GM15510 (cell line): ENCODE data around the gene KIF19.

Experiments
- POLR2A ChIP-seq: IDR thresholded peaks from 3 replicates; pipeline ENCODE4 v1.6.1; 2011; ENCODE audit warnings: borderline replicate concordance; ENCODE audit not compliant: insufficient read length; ENCODE audit errors: extremely low read depth

KIF19 gene

GRCh38 chr17:74343526-74344284 lies 17.7 kb downstream of the KIF19 start:
- no peak for TF ChIP-seq POLR2A

- no peak for TF ChIP-seq POLR2A
Observed at GRCh38 chr17:74344658-74345057, 18.6 kb downstream of the KIF19 start.

- TF ChIP-seq POLR2A, result no peak
Observed at GRCh38 chr17:74345433-74346241, 19.6 kb downstream of the KIF19 start.

- TF ChIP-seq POLR2A, result no peak
Observed at GRCh38 chr17:74347646-74348045, 21.6 kb downstream of the KIF19 start.

GRCh38 chr17:74349120-74349519 lies 23.1 kb downstream of the KIF19 start:
- no peak for TF ChIP-seq POLR2A

- no peak for TF ChIP-seq POLR2A
Observed at GRCh38 chr17:74350486-74350885, 24.5 kb downstream of the KIF19 start.

GRCh38 chr17:74351552-74352210 lies 25.7 kb downstream of the KIF19 start:
- no peak for TF ChIP-seq POLR2A

- no peak for TF ChIP-seq POLR2A
Observed at GRCh38 chr17:74353446-74354060, 27.5 kb downstream of the KIF19 start.

- no peak for TF ChIP-seq POLR2A
Observed at GRCh38 chr17:74354123-74354522, 28.1 kb downstream of the KIF19 start.

- no peak for TF ChIP-seq POLR2A
Observed at GRCh38 chr17:74354561-74354960, 28.5 kb downstream of the KIF19 start.

GRCh38 chr17:74355065-74355464 lies 29.0 kb downstream of the KIF19 start:
- TF ChIP-seq POLR2A, result no peak

GRCh38 chr17:74356646-74357465 lies 30.8 kb downstream of the KIF19 start:
- no peak for TF ChIP-seq POLR2A

- no peak for TF ChIP-seq POLR2A
Observed at GRCh38 chr17:74357466-74357809, 31.4 kb downstream of the KIF19 start.

GRCh38 chr17:74358697-74359096 lies 32.7 kb downstream of the KIF19 start:
- no peak for TF ChIP-seq POLR2A
